ENCODE results near the gene OR13C9.

OR13C9 gene

DNA sequence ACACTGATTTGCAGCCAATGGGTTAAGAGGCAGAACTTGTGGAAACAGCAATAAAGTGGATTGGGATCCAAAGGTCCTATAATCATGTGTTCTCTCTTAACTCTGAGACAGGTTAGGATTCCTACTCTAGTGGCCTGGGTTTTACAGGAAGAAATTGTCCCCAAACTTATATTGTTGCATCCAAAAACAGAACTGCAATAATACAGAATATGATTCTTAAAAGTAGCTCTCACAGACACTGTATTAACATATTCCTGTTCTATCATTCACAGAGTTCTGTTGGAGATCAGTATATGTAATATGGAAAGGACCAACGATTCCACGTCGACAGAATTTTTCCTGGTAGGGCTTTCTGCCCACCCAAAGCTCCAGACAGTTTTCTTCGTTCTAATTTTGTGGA is 49.1 kb downstream of the OR13C9 start, which contains the start of gene OR13C8:
Gene OR13C8, plus strand, starts transcription at position 301 of the 400 bp plus-strand sequence. Its CDS starts 0 bp downstream, at position 301.
- in situ Hi-C loops (cut with HindIII; ENCODE audit: low pct_ligation_motif_present, low sequenced_read_pairs), result no loop called here
- no peak for DNase-seq
- TF ChIP-seq, protein P1, sequence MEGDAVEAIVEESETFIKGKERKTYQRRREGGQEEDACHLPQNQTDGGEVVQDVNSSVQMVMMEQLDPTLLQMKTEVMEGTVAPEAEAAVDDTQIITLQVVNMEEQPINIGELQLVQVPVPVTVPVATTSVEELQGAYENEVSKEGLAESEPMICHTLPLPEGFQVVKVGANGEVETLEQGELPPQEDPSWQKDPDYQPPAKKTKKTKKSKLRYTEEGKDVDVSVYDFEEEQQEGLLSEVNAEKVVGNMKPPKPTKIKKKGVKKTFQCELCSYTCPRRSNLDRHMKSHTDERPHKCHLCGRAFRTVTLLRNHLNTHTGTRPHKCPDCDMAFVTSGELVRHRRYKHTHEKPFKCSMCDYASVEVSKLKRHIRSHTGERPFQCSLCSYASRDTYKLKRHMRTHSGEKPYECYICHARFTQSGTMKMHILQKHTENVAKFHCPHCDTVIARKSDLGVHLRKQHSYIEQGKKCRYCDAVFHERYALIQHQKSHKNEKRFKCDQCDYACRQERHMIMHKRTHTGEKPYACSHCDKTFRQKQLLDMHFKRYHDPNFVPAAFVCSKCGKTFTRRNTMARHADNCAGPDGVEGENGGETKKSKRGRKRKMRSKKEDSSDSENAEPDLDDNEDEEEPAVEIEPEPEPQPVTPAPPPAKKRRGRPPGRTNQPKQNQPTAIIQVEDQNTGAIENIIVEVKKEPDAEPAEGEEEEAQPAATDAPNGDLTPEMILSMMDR (IDR thresholded peaks at IDR 0.05; ENCODE audit: low read depth, low read length, missing control alignments), result no peak

More for the DNA sequence above, 49.1 kb downstream of the OR13C9 start, which contains the start of gene OR13C8:
- H3K27me3 ChIP-seq (replicated peaks), result no peaks in the 10 kb centered on the region
- H3K27ac ChIP-seq, result no peak within 1 kb of the TSS
- no peaks in the 10 kb centered on the region for H3K36me3 ChIP-seq (replicated peaks)
- H3K4me3 ChIP-seq (ENCODE audit: low read depth, low read length), result no peak within 1 kb of the TSS
